Loucy (cell line): ENCODE data around the gene FPR3.
A peak's percentile ranks its signal among the peaks of the same experiment; 100 is the strongest.

Experiments used
- EZH2phosphoT487 ChIP-seq: fragments of 200-600 bp; IDR thresholded peaks from 2 replicates; pipeline ENCODE4 v1.6.1; 2018; ENCODE audit warnings: antibody characterized with exemption, mild to moderate bottlenecking, moderate library complexity, borderline replicate concordance
- TF ChIP-seq, protein P1 (sequence below): fragments of 200-600 bp; sonication (generic); conservative IDR thresholded peaks from 2 replicates; pipeline ENCODE4 v1.5.1; 2014; ENCODE audit warnings: mild to moderate bottlenecking, antibody characterized with exemption, low read length

DNA sequence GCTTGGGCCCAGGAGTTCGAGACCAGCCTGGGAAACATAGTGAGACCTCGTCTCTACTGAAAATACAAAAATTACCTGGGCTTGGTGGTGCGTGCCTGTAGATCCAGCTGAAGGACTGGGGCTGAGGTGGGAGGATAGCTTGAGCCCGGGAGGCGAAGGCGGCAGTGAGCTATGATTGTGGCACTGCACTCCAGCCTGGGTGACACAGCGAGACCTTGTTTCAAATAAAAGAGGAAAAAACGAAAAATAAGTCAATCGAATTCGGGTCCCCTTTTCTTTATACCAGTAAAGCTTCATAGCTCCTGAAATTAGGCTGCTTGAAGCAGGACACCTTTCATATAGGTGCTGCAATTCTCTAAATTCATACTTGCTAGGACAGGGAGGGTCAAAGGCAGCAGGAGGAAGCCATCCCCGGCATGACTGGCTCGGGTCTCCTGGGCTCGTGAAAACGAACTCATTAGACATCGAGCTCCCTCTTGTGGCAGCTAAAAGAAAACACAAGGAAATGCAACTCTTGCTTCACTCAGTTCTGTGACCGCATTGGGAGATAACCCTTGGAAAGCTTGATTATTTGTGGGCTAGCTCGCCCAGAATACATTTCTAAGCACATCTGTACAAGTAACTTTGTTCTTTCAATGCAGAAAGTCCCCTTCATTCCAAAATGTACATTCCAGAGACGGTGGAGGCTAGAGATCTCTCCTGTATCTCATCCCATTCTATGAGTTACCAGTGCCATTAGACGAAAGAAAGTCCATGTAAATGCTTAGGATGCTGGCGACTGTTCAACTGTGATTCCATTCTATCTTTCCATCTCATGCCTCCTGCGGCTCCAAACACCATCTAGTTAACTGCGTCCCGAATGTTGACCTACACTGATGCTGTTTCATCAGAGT lies 17.1 kb upstream of the FPR3 start:
- TF ChIP-seq, protein P1, sequence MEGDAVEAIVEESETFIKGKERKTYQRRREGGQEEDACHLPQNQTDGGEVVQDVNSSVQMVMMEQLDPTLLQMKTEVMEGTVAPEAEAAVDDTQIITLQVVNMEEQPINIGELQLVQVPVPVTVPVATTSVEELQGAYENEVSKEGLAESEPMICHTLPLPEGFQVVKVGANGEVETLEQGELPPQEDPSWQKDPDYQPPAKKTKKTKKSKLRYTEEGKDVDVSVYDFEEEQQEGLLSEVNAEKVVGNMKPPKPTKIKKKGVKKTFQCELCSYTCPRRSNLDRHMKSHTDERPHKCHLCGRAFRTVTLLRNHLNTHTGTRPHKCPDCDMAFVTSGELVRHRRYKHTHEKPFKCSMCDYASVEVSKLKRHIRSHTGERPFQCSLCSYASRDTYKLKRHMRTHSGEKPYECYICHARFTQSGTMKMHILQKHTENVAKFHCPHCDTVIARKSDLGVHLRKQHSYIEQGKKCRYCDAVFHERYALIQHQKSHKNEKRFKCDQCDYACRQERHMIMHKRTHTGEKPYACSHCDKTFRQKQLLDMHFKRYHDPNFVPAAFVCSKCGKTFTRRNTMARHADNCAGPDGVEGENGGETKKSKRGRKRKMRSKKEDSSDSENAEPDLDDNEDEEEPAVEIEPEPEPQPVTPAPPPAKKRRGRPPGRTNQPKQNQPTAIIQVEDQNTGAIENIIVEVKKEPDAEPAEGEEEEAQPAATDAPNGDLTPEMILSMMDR, result peak; percentile 76
- TF ChIP-seq EZH2phosphoT487, result no peak
